Mucosa of rectum (tissue), 2 donors: Measurements from ENCODE around the gene SPAG7.

Experiments used
- H3K27ac ChIP-seq, 2 donors: one replicate each; pipeline ENCODE4 v1.7.0; 2013; ENCODE audit warnings: inconsistent platforms in 2 of 2, low read depth in 2 of 2, low read length in 2 of 2
- H3K27me3 ChIP-seq, 2 donors: one replicate each; pipeline ENCODE4 v1.7.0; 2013; ENCODE audit warnings: low read length in 2 of 2; ENCODE audit not compliant: control insufficient read depth in 2 of 2, insufficient read depth in 2 of 2
- H3K36me3 ChIP-seq, 2 donors: one replicate each; pipeline ENCODE4 v1.7.0; 2013; ENCODE audit warnings: low read length in 2 of 2; ENCODE audit not compliant: control insufficient read depth in 2 of 2, insufficient read depth in 2 of 2
- H3K4me1 ChIP-seq, 2 donors: one replicate each; pipeline ENCODE4 v1.7.0; 2013; ENCODE audit warnings: low read length in 2 of 2, mild to moderate bottlenecking in 1 of 2; ENCODE audit not compliant: control insufficient read depth in 2 of 2, insufficient read depth in 2 of 2
- H3K4me3 ChIP-seq, 2 donors: one replicate each; pipeline ENCODE4 v1.7.0; 2013; ENCODE audit warnings: low read length in 2 of 2
- H3K9ac ChIP-seq, 2 donors: one replicate each; pipeline ENCODE4 v1.7.0; 2013; ENCODE audit warnings: low read length in 2 of 2, low read depth in 1 of 2, mild to moderate bottlenecking in 1 of 2
- H3K9me3 ChIP-seq, 2 donors: one replicate each; pipeline ENCODE4 v1.7.0; 2013; ENCODE audit warnings: low read length in 2 of 2; ENCODE audit not compliant: control insufficient read depth in 2 of 2
- donor health status: healthy.
- donor health status: Normal muscosa, but diverticular disease.

Gene SPAG7

GRCh38 chr17:4967539-4968485 lies at the start of gene SPAG7:
Gene SPAG7, minus strand, starts transcription at chr17:4967817. Its CDS starts 13 bp downstream, at chr17:4967804.
- Histone ChIP-seq H3K4me3 (peak within 1 kb of the TSS; percentile 90 to 96), H3K4me1 (peaks cover 17 to 19% of the 10 kb centered on the region in 2 donors), H3K27ac (peak within 1 kb of the TSS; percentile 96 to 97), H3K9ac (peak within 1 kb of the TSS; percentile 85 to 96), H3K9me3 (no peaks in the 10 kb centered on the region), H3K27me3 (no peaks in the 10 kb centered on the region), H3K36me3 (peaks cover 18 to 27% of the 10 kb centered on the region in 2 donors)

- Histone ChIP-seq H3K9me3 (no peaks in the 10 kb centered on the region), H3K27me3 (no peaks in the 10 kb centered on the region), H3K4me1 (no peaks in the 10 kb centered on the region), H3K9ac (no peak overlapping the region), H3K27ac (no peak overlapping the region), H3K36me3 (peaks cover 43 to 50% of the 10 kb centered on the region in 2 donors), H3K4me3 (no peak overlapping the region)
Measured at GRCh38 chr17:5014357-5014756, 46.7 kb upstream of the SPAG7 start.

- Histone ChIP-seq H3K9me3 (no peaks in the 10 kb centered on the region), H3K9ac (no peak overlapping the region), H3K4me1 (no peaks in the 10 kb centered on the region), H3K27me3 (no peaks in the 10 kb centered on the region), H3K4me3 (no peak overlapping the region), H3K27ac (no peak overlapping the region), H3K36me3 (peaks cover 57 to 59% of the 10 kb centered on the region in 2 donors)
Measured at GRCh38 chr17:5011928-5012327, 44.3 kb upstream of the SPAG7 start.

GRCh38 chr17:5003214-5003867 lies 35.7 kb upstream of the SPAG7 start:
- Histone ChIP-seq H3K4me1 (peaks cover 17 to 19% of the 10 kb centered on the region in 2 donors), H3K4me3 (no peak overlapping the region), H3K27me3 (no peaks in the 10 kb centered on the region), H3K9ac (no peak overlapping the region), H3K27ac (no peak overlapping the region), H3K36me3 (peaks cover 65 to 66% of the 10 kb centered on the region in 2 donors), H3K9me3 (no peaks in the 10 kb centered on the region)

GRCh38 chr17:5002121-5002788 lies 34.6 kb upstream of the SPAG7 start:
- Histone ChIP-seq H3K9me3 (no peaks in the 10 kb centered on the region), H3K4me1 (peaks cover 17 to 19% of the 10 kb centered on the region in 2 donors), H3K27ac (no peak overlapping the region), H3K9ac (no peak overlapping the region), H3K36me3 (peaks cover 54 to 55% of the 10 kb centered on the region in 2 donors), H3K27me3 (no peaks in the 10 kb centered on the region), H3K4me3 (no peak overlapping the region)

- Histone ChIP-seq H3K27me3 (no peaks in the 10 kb centered on the region), H3K36me3 (peaks cover 42 to 43% of the 10 kb centered on the region in 2 donors), H3K9ac (no peak overlapping the region), H3K4me3 (no peak overlapping the region), H3K4me1 (peaks cover 22 to 25% of the 10 kb centered on the region in 2 donors), H3K9me3 (no peaks in the 10 kb centered on the region), H3K27ac (no peak overlapping the region)
Measured at GRCh38 chr17:5000237-5000639, 32.6 kb upstream of the SPAG7 start.

- Histone ChIP-seq H3K27me3 (no peaks in the 10 kb centered on the region), H3K27ac (peak overlapping the region; percentile 85 to 87), H3K4me3 (peak overlapping the region; percentile 93 to 98), H3K9ac (peak overlapping the region; percentile 90), H3K36me3 (peaks cover 35 to 36% of the 10 kb centered on the region in 2 donors), H3K9me3 (no peaks in the 10 kb centered on the region), H3K4me1 (peaks cover 22 to 25% of the 10 kb centered on the region in 2 donors)
Measured at GRCh38 chr17:4999430-5000093, 31.9 kb upstream of the SPAG7 start.

- H3K9me3 ChIP-seq = no peaks in the 10 kb centered on the region
- no peaks in the 10 kb centered on the region for H3K27me3 ChIP-seq
- H3K27ac ChIP-seq = peak overlapping the region; percentile 85 to 87
- H3K4me3 ChIP-seq = peak overlapping the region; percentile 93 to 98
- peaks cover 28 to 29% of the 10 kb centered on the region in 2 donors for H3K36me3 ChIP-seq
- H3K4me1 ChIP-seq = peaks cover 22 to 25% of the 10 kb centered on the region in 2 donors
- H3K9ac ChIP-seq = peak overlapping the region; percentile 90
Measured at GRCh38 chr17:4998732-4999429, 31.3 kb upstream of the SPAG7 start.

- H3K36me3 ChIP-seq = peaks cover 21 to 22% of the 10 kb centered on the region in 2 donors
- H3K4me3 ChIP-seq = peak overlapping the region; percentile 93 to 98
- no peaks in the 10 kb centered on the region for H3K27me3 ChIP-seq
- H3K4me1 ChIP-seq = peaks cover 22 to 25% of the 10 kb centered on the region in 2 donors
- H3K9ac ChIP-seq = peak overlapping the region; percentile 90
- H3K27ac ChIP-seq = peak overlapping the region; percentile 85 to 87
- no peaks in the 10 kb centered on the region for H3K9me3 ChIP-seq
Measured at GRCh38 chr17:4998027-4998731, 30.6 kb upstream of the SPAG7 start.
